Measurements from ENCODE around the gene C11orf21. TPM values are rescaled to one million over a fixed set of nuclear protein-coding genes. Genes with fewer than 3 reads are reported as not detected.

Gene C11orf21
- total and polyA plus RNA-seq, 2 of the 8 experiments (the other 6 are each of a cell fraction or from before 2014, with no cell fraction given) = not detected

- TF ChIP-seq TCF12 (IDR thresholded peaks at IDR 0.05; ENCODE audit: low read depth, low read length) (no peak), KDM4A (IDR thresholded peaks at IDR 0.05; ENCODE audit: low read depth, low read length, severe bottlenecking) (no peak)
Measured at GRCh38 chr11:2304506-2305139, 2.9 kb upstream of the C11orf21 start (continued).

Data from H1 (cell line).